ENCODE data around the gene ATP2B1.

DNA sequence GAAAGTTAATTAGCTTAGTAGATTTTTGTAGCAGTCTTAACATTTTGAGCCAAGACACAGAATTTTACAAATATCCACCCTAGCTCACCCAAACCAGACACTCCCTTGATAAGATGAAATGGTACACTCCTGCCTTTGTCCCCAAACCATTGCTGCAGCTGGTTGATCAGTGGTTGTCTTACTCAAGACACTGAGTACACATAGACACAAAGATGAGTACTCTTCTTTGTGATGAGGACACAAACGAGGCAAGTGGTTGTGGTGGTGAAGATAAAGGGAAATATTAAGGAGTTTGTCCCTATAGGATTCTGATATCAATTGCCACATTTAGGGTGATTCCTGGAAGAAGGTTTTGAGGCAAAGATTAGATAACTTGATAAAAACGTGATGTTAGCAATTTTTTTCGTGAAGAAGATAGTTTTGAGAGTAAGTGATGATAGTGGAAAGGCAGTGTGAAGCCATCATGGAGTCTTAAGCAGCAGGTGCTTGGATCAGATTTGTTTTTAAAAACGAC lies 21.4 kb upstream of the ATP2B1 start:
- TF ChIP-seq, protein P1, sequence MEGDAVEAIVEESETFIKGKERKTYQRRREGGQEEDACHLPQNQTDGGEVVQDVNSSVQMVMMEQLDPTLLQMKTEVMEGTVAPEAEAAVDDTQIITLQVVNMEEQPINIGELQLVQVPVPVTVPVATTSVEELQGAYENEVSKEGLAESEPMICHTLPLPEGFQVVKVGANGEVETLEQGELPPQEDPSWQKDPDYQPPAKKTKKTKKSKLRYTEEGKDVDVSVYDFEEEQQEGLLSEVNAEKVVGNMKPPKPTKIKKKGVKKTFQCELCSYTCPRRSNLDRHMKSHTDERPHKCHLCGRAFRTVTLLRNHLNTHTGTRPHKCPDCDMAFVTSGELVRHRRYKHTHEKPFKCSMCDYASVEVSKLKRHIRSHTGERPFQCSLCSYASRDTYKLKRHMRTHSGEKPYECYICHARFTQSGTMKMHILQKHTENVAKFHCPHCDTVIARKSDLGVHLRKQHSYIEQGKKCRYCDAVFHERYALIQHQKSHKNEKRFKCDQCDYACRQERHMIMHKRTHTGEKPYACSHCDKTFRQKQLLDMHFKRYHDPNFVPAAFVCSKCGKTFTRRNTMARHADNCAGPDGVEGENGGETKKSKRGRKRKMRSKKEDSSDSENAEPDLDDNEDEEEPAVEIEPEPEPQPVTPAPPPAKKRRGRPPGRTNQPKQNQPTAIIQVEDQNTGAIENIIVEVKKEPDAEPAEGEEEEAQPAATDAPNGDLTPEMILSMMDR (IDR thresholded peaks at IDR 0.05; ENCODE audit: low read length), result no peak
- no peak for TF ChIP-seq EZH2 (IDR thresholded peaks at IDR 0.05; ENCODE audit: borderline replicate concordance, low read length)

All from OCI-LY1 (cell line).